NB4 (cell line): ENCODE data around the gene IQGAP1.

Experiments
- POLR2A ChIP-seq: IDR thresholded peaks from 2 replicates; pipeline ENCODE4 v1.6.1; 2011; ENCODE audit warnings: mild to moderate bottlenecking; ENCODE audit not compliant: insufficient read length; ENCODE audit errors: extremely low read depth
- TF ChIP-seq, protein P1 (sequence below): IDR thresholded peaks from one replicate; pipeline ENCODE4 v1.5.1; 2012; ENCODE audit warnings: low read depth, low read length
- TF ChIP-seq, protein P2 (sequence below): IDR thresholded peaks from 2 replicates; pipeline ENCODE4 v1.6.1; 2011; ENCODE audit warnings: low read depth, low read length

DNA sequence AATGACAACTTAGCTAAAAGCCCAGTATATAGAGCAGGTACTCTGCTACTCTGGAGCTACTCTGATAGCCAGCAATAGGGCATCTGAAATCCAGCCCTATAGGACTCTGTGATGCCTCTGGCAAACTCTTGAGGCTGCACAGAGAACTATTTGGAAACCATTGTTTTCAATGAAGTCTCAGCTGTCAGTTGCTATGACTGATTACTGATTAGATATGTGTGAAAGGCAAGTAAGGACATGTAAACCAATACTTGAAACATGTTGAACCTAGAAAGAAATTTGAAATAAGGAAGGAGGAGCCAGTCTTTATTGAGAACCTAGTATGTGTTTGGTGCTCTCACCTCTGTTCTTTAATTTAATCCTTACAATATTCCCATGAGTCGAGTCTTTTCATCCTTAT lies 101.5 kb downstream of the IQGAP1 start:
- TF ChIP-seq, protein P1, sequence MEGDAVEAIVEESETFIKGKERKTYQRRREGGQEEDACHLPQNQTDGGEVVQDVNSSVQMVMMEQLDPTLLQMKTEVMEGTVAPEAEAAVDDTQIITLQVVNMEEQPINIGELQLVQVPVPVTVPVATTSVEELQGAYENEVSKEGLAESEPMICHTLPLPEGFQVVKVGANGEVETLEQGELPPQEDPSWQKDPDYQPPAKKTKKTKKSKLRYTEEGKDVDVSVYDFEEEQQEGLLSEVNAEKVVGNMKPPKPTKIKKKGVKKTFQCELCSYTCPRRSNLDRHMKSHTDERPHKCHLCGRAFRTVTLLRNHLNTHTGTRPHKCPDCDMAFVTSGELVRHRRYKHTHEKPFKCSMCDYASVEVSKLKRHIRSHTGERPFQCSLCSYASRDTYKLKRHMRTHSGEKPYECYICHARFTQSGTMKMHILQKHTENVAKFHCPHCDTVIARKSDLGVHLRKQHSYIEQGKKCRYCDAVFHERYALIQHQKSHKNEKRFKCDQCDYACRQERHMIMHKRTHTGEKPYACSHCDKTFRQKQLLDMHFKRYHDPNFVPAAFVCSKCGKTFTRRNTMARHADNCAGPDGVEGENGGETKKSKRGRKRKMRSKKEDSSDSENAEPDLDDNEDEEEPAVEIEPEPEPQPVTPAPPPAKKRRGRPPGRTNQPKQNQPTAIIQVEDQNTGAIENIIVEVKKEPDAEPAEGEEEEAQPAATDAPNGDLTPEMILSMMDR, result no peak
- no peak for TF ChIP-seq POLR2A
- TF ChIP-seq, protein P2, sequence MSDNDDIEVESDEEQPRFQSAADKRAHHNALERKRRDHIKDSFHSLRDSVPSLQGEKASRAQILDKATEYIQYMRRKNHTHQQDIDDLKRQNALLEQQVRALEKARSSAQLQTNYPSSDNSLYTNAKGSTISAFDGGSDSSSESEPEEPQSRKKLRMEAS, result no peak
